ENCODE measurements around the gene TMEM190. TPM values are rescaled to one million over a fixed set of nuclear protein-coding genes. Genes with fewer than 3 reads are reported as not detected.

Gene TMEM190
- polyA plus RNA-seq, 1 experiment = 0.32 TPM

- Histone ChIP-seq H3K4me3 (ENCODE audit: low read depth, low read length) (peak within 1 kb of the TSS; percentile 59), H3K9me3 (ENCODE audit: control insufficient read depth, insufficient read depth, low read length) (peaks cover 5% of the 10 kb centered on the region; the same call in 1 of the 2 replicates), H3K27ac (ENCODE audit: low read depth, low read length) (no peak within 1 kb of the TSS), H3K27me3 (ENCODE audit: control insufficient read depth, insufficient read depth, low read length) (peaks cover 28% of the 10 kb centered on the region)
- TF ChIP-seq CTCF (IDR thresholded peaks at IDR 0.05; ENCODE audit: low read depth, low read length) = no peak
- DNase-seq (ENCODE audit: low read depth, low spot score) = no peak
- ChIA-PET POLR2A (interaction anchor here (1.2 kb wide), 1 partner anchor 16 kb away, joined by 6 read pairs; the partner anchor contains the start of gene IL11), CTCF (no interaction called here)
These were observed 21.9 kb upstream of the TMEM190 start, which contains the start of gene COX6B2 for GRCh38 chr19:55354698-55355212. Gene COX6B2, minus strand, starts transcription at chr19:55354719. Its CDS starts 198 bp downstream, at chr19:55354521.

GRCh38 chr19:55355213-55355821 is 21.3 kb upstream of the TMEM190 start:
- Histone ChIP-seq H3K4me3 (ENCODE audit: low read depth, low read length) (no peak overlapping the region), H3K27ac (ENCODE audit: low read depth, low read length) (no peak overlapping the region), H3K27me3 (ENCODE audit: control insufficient read depth, insufficient read depth, low read length) (peaks cover 28% of the 10 kb centered on the region), H3K9me3 (ENCODE audit: control insufficient read depth, insufficient read depth, low read length) (peaks cover 5% of the 10 kb centered on the region; the same call in 1 of the 2 replicates)
- no peak for DNase-seq (ENCODE audit: low read depth, low spot score)
- TF ChIP-seq CTCF (IDR thresholded peaks at IDR 0.05; ENCODE audit: low read depth, low read length) = no peak
- POLR2A ChIA-PET = interaction anchor here (1.2 kb wide), 1 partner anchor 16 kb away, joined by 6 read pairs; the partner anchor contains the start of gene IL11
- CTCF ChIA-PET = no interaction called here

- DNase-seq (ENCODE audit: low read depth, low spot score) = no peak
- no peak overlapping the region for H3K4me3 ChIP-seq (ENCODE audit: low read depth, low read length)
- peaks cover 12% of the 10 kb centered on the region for H3K27me3 ChIP-seq (ENCODE audit: control insufficient read depth, insufficient read depth, low read length)
- ChIA-PET CTCF (interaction anchor here (0.6 kb wide), 1 partner anchor 295 kb away, joined by 3 read pairs; no protein-coding TSS in a partner anchor), POLR2A (no interaction called here)
- peaks cover 5% of the 10 kb centered on the region; the same call in 1 of the 2 replicates for H3K9me3 ChIP-seq (ENCODE audit: control insufficient read depth, insufficient read depth, low read length)
- H3K27ac ChIP-seq (ENCODE audit: low read depth, low read length) = no peak overlapping the region
- no peak for TF ChIP-seq CTCF (IDR thresholded peaks at IDR 0.05; ENCODE audit: low read depth, low read length)
These were observed 18.1 kb upstream of the TMEM190 start for GRCh38 chr19:55358493-55358892.

- ChIA-PET CTCF (interaction anchor here (0.5 to 0.6 kb wide), 2 partner anchors 81 to 294 kb away, joined by 3 read pairs; no protein-coding TSS in a partner anchor), POLR2A (interaction anchor here (1.0 kb wide), 1 partner anchor 20 kb away, joined by 5 read pairs; the partner anchor contains the start of gene KMT5C)
- H3K27ac ChIP-seq (ENCODE audit: low read depth, low read length) = no peak overlapping the region
- peaks cover 5% of the 10 kb centered on the region; the same call in 1 of the 2 replicates for H3K9me3 ChIP-seq (ENCODE audit: control insufficient read depth, insufficient read depth, low read length)
- no peak for TF ChIP-seq CTCF (IDR thresholded peaks at IDR 0.05; ENCODE audit: low read depth, low read length)
- H3K4me3 ChIP-seq (ENCODE audit: low read depth, low read length) = no peak overlapping the region
- H3K27me3 ChIP-seq (ENCODE audit: control insufficient read depth, insufficient read depth, low read length) = peaks cover 8% of the 10 kb centered on the region
- no peak for DNase-seq (ENCODE audit: low read depth, low spot score)
These were observed 17.4 kb upstream of the TMEM190 start for GRCh38 chr19:55358943-55359908.
